WTC11 (cell line): ENCODE data around the gene C19orf85. TPM values are rescaled to one million over a fixed set of nuclear protein-coding genes. Genes with fewer than 3 reads are reported as not detected.

Source experiments
- ATAC-seq: fragments of 200-7000 bp; cut with Tn5 transposase; 2 replicates; pipeline ENCODE4 v1.10.0; 2021; ENCODE audit warnings: mild to moderate bottlenecking, moderate library complexity
- CTCF ChIA-PET: fragments of 300-600 bp; sonication (Branson Sonifier 250); formaldehyde crosslinking; loops from one replicate; lab custom pipeline; 2021; ENCODE audit warnings: antibody characterized with exemption; lab: Charles Lee
- POLR2A ChIA-PET: fragments of 350-600 bp; sonication (Branson Sonifier 250); formaldehyde crosslinking; loops from one replicate; lab custom pipeline; 2021; ENCODE audit warnings: antibody characterized with exemption; lab: Charles Lee
- DNase-seq: peaks from one replicate; pipeline ENCODE4 v3.0.0; 2021; ENCODE audit warnings: low spot score
- H3K27ac Mint-ChIP-seq: 2 replicates; pipeline ENCODE4 v1.8.0; 2021; ENCODE audit warnings: mixed read lengths
- H3K27me3 Mint-ChIP-seq: 2 replicates; pipeline ENCODE4 v1.8.0; 2021; ENCODE audit warnings: low read depth, mild to moderate bottlenecking, moderate library complexity, mixed read lengths
- H3K36me3 Mint-ChIP-seq: 2 replicates; pipeline ENCODE4 v1.8.0; 2021; ENCODE audit warnings: mixed read lengths
- H3K4me1 Mint-ChIP-seq: 2 replicates; pipeline ENCODE4 v1.8.0; 2022; ENCODE audit warnings: mixed read lengths
- H3K4me3 Mint-ChIP-seq: 2 replicates; pipeline ENCODE4 v1.8.0; 2021; ENCODE audit warnings: mild to moderate bottlenecking, moderate library complexity, mixed read lengths
- H3K9me3 Mint-ChIP-seq: 2 replicates; pipeline ENCODE4 v1.8.0; 2021; ENCODE audit warnings: mixed read lengths
- ATF1 ChIP-seq: sonication (generic); formaldehyde crosslinking; IDR thresholded peaks from 2 replicates; pipeline ENCODE4 v1.8.1; 2023; ENCODE audit warnings: mild to moderate bottlenecking, moderate library complexity, missing genetic modification reagents
- CREB1 ChIP-seq: sonication (generic); formaldehyde crosslinking; IDR thresholded peaks from 2 replicates; pipeline ENCODE4 v1.8.0; 2023; ENCODE audit warnings: mild to moderate bottlenecking, missing genetic modification reagents
- EMX1 ChIP-seq: fragments of 250-450 bp; sonication (Bioruptor Pico); IDR thresholded peaks from 2 replicates; pipeline ENCODE4 v1.8.0; 2021; ENCODE audit warnings: mild to moderate bottlenecking
- FOXJ3 ChIP-seq: sonication (generic); formaldehyde crosslinking; IDR thresholded peaks from 2 replicates; pipeline ENCODE4 v1.9.0; 2021; ENCODE audit warnings: missing genetic modification reagents, mild to moderate bottlenecking, borderline replicate concordance
- FOXK1 ChIP-seq: sonication (generic); formaldehyde crosslinking; IDR thresholded peaks from 2 replicates; pipeline ENCODE4 v1.8.0; 2022; ENCODE audit warnings: mild to moderate bottlenecking, moderate library complexity, missing genetic modification reagents
- HMGA2 ChIP-seq: fragments of 250-450 bp; sonication (Bioruptor Pico); IDR thresholded peaks from 2 replicates; pipeline ENCODE4 v1.4.0; 2021; ENCODE audit warnings: mild to moderate bottlenecking, moderate library complexity
- NR3C1 ChIP-seq: sonication (generic); formaldehyde crosslinking; conservative IDR thresholded peaks from 2 replicates; pipeline ENCODE4 v1.8.1; 2023; ENCODE audit warnings: low read depth, mild to moderate bottlenecking, missing genetic modification reagents
- PRRX2 ChIP-seq: fragments of 250-450 bp; sonication (Bioruptor Pico); IDR thresholded peaks from 2 replicates; pipeline ENCODE4 v1.8.0; 2021; ENCODE audit warnings: mild to moderate bottlenecking
- RORB ChIP-seq: fragments of 250-450 bp; sonication (Bioruptor Pico); IDR thresholded peaks from 2 replicates; pipeline ENCODE4 v1.9.0; 2021; ENCODE audit warnings: mild to moderate bottlenecking
- SMAD4 ChIP-seq: sonication (generic); formaldehyde crosslinking; IDR thresholded peaks from 2 replicates; pipeline ENCODE4 v1.8.0; 2022; ENCODE audit warnings: mild to moderate bottlenecking, missing genetic modification reagents
- ZBTB21 ChIP-seq: sonication (generic); formaldehyde crosslinking; IDR thresholded peaks from 2 replicates; pipeline ENCODE4 v1.8.1; 2023; ENCODE audit warnings: mild to moderate bottlenecking, missing genetic modification reagents, borderline replicate concordance
- ZNF121 ChIP-seq: sonication (generic); formaldehyde crosslinking; IDR thresholded peaks from 2 replicates; pipeline ENCODE4 v1.8.0; 2023; ENCODE audit warnings: missing genetic modification reagents
- ZNF232 ChIP-seq: sonication (generic); formaldehyde crosslinking; IDR thresholded peaks from 2 replicates; pipeline ENCODE4 v1.8.0; 2022; ENCODE audit warnings: mild to moderate bottlenecking, missing genetic modification reagents
- total RNA-seq: library from RNA; stranded (reverse); gene quantifications from 3 replicates; pipeline ENCODE4 v1.2.3, GENCODE V29; 2021
- TF ChIP-seq, protein P1 (sequence below): sonication (generic); formaldehyde crosslinking; IDR thresholded peaks from 2 replicates; pipeline ENCODE4 v1.8.1; 2023; ENCODE audit warnings: mild to moderate bottlenecking, missing genetic modification reagents
- TF ChIP-seq, protein P2 (sequence below): fragments of 250-450 bp; sonication (Bioruptor Pico); IDR thresholded peaks from 2 replicates; pipeline ENCODE4 v1.9.0; 2021; ENCODE audit warnings: mild to moderate bottlenecking
- TF ChIP-seq, protein P3 (sequence below): sonication (generic); formaldehyde crosslinking; IDR thresholded peaks from 2 replicates; pipeline ENCODE4 v1.8.0; 2023; ENCODE audit warnings: missing genetic modification reagents
- TF ChIP-seq, protein P4 (sequence below): sonication (generic); formaldehyde crosslinking; IDR thresholded peaks from 2 replicates; pipeline ENCODE4 v1.8.1; 2023; ENCODE audit warnings: mild to moderate bottlenecking, missing genetic modification reagents, moderate library complexity
- TF ChIP-seq, protein P5 (sequence below): sonication (generic); formaldehyde crosslinking; IDR thresholded peaks from 2 replicates; pipeline ENCODE4 v1.8.0; 2022; ENCODE audit warnings: mild to moderate bottlenecking, missing genetic modification reagents
- TF ChIP-seq, protein P6 (sequence below): sonication (generic); formaldehyde crosslinking; IDR thresholded peaks from 2 replicates; pipeline ENCODE4 v1.8.1; 2023; ENCODE audit warnings: mild to moderate bottlenecking, moderate library complexity, missing genetic modification reagents

The C19orf85 gene
- total RNA-seq, 1 experiment from 2014 or later = 2.2 TPM

DNA sequence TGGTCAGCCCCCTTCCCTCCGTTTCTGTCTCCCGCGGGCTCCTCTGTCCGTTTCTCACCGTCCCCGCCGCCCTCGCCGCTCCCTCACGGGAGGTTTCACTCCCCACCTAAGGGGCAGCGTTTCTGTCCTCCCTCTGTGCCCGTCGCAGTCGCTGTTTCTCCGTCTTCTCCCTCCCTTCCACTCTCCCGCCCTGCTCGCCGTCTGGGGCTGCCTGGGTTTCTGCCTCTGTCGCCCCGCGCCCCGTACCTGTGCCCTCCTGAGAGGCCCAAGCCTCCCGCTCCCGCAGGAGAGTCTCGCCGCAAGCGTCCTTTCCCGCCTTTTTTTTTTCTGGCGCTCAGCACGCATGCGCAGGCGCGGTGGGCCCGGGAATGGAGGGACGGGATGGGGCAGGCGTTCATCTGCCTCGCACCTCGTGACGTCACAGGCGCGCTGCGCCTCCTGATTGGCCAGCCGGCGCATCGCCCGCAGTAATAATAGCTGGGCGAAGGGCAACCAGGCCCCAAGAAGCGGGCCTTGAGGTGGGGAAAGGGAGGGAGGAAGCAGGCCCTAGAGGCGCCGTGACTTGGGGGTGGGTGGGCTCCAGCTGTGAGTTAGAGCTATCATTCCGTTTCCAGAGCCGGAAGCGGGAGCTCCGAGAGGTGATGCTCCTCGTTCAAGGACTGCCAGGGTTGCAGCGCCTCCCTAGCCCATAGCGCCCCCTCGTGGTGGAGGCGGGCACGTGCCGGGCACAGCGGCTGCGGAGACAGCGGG, 39.1 kb upstream of the C19orf85 start (continued):
- TF ChIP-seq ZNF121 = peak; percentile 71
- peak; percentile 99 for TF ChIP-seq CREB1 (CRISPR knock-in tag)
- TF ChIP-seq, protein P1, sequence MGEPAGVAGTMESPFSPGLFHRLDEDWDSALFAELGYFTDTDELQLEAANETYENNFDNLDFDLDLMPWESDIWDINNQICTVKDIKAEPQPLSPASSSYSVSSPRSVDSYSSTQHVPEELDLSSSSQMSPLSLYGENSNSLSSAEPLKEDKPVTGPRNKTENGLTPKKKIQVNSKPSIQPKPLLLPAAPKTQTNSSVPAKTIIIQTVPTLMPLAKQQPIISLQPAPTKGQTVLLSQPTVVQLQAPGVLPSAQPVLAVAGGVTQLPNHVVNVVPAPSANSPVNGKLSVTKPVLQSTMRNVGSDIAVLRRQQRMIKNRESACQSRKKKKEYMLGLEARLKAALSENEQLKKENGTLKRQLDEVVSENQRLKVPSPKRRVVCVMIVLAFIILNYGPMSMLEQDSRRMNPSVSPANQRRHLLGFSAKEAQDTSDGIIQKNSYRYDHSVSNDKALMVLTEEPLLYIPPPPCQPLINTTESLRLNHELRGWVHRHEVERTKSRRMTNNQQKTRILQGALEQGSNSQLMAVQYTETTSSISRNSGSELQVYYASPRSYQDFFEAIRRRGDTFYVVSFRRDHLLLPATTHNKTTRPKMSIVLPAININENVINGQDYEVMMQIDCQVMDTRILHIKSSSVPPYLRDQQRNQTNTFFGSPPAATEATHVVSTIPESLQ (CRISPR knock-in tag) = peak; percentile 86; the same call in 1 of the 2 replicates
- TF ChIP-seq, protein P2, sequence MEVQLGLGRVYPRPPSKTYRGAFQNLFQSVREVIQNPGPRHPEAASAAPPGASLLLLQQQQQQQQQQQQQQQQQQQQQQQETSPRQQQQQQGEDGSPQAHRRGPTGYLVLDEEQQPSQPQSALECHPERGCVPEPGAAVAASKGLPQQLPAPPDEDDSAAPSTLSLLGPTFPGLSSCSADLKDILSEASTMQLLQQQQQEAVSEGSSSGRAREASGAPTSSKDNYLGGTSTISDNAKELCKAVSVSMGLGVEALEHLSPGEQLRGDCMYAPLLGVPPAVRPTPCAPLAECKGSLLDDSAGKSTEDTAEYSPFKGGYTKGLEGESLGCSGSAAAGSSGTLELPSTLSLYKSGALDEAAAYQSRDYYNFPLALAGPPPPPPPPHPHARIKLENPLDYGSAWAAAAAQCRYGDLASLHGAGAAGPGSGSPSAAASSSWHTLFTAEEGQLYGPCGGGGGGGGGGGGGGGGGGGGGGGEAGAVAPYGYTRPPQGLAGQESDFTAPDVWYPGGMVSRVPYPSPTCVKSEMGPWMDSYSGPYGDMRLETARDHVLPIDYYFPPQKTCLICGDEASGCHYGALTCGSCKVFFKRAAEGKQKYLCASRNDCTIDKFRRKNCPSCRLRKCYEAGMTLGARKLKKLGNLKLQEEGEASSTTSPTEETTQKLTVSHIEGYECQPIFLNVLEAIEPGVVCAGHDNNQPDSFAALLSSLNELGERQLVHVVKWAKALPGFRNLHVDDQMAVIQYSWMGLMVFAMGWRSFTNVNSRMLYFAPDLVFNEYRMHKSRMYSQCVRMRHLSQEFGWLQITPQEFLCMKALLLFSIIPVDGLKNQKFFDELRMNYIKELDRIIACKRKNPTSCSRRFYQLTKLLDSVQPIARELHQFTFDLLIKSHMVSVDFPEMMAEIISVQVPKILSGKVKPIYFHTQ (CRISPR knock-in tag) = no peak
- no peak for TF ChIP-seq EMX1
- peak; percentile 99 for TF ChIP-seq FOXK1 (CRISPR knock-in tag)
- TF ChIP-seq, protein P3, sequence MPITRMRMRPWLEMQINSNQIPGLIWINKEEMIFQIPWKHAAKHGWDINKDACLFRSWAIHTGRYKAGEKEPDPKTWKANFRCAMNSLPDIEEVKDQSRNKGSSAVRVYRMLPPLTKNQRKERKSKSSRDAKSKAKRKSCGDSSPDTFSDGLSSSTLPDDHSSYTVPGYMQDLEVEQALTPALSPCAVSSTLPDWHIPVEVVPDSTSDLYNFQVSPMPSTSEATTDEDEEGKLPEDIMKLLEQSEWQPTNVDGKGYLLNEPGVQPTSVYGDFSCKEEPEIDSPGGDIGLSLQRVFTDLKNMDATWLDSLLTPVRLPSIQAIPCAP (CRISPR knock-in tag) = peak; percentile 99
- TF ChIP-seq, protein P4, sequence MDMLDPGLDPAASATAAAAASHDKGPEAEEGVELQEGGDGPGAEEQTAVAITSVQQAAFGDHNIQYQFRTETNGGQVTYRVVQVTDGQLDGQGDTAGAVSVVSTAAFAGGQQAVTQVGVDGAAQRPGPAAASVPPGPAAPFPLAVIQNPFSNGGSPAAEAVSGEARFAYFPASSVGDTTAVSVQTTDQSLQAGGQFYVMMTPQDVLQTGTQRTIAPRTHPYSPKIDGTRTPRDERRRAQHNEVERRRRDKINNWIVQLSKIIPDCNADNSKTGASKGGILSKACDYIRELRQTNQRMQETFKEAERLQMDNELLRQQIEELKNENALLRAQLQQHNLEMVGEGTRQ (CRISPR knock-in tag) = peak; percentile 81
- TF ChIP-seq ATF1 (CRISPR knock-in tag) = peak; percentile 97
- TF ChIP-seq, protein P5, sequence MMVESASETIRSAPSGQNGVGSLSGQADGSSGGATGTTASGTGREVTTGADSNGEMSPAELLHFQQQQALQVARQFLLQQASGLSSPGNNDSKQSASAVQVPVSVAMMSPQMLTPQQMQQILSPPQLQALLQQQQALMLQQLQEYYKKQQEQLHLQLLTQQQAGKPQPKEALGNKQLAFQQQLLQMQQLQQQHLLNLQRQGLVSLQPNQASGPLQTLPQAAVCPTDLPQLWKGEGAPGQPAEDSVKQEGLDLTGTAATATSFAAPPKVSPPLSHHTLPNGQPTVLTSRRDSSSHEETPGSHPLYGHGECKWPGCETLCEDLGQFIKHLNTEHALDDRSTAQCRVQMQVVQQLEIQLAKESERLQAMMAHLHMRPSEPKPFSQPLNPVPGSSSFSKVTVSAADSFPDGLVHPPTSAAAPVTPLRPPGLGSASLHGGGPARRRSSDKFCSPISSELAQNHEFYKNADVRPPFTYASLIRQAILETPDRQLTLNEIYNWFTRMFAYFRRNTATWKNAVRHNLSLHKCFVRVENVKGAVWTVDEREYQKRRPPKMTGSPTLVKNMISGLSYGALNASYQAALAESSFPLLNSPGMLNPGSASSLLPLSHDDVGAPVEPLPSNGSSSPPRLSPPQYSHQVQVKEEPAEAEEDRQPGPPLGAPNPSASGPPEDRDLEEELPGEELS = peak; percentile 99
- peak; percentile 98 for TF ChIP-seq NR3C1 (CRISPR knock-in tag)
- TF ChIP-seq RORB (CRISPR knock-in tag) = no peak
- no peak for TF ChIP-seq HMGA2 (CRISPR knock-in tag)
- TF ChIP-seq, protein P6, sequence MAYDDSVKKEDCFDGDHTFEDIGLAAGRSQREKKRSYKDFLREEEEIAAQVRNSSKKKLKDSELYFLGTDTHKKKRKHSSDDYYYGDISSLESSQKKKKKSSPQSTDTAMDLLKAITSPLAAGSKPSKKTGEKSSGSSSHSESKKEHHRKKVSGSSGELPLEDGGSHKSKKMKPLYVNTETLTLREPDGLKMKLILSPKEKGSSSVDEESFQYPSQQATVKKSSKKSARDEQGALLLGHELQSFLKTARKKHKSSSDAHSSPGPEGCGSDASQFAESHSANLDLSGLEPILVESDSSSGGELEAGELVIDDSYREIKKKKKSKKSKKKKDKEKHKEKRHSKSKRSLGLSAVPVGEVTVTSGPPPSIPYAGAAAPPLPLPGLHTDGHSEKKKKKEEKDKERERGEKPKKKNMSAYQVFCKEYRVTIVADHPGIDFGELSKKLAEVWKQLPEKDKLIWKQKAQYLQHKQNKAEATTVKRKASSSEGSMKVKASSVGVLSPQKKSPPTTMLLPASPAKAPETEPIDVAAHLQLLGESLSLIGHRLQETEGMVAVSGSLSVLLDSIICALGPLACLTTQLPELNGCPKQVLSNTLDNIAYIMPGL (CRISPR knock-in tag) = peak; percentile 77; the same call in 1 of the 2 replicates

DNA sequence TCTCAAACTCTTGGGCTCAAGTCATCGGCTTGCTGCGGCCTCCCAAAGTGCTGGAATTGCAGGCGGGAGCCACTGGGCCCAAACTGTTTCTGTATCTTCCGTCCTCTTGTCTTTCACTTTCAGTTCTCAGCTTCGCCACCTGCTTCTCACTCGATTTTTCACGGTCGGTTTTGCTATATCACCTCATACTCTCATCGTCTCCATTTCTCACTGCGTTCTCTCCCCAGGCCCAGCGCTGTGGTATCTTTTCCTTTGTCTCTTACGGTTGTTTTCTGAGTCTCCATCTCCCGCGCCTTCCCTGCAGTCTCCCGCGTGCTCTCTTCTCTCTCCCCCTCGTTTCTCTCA, 38.6 kb upstream of the C19orf85 start:
- DNase-seq (no peak), ATAC-seq (no peak)
- ChIA-PET POLR2A (no interaction called here), CTCF (interaction anchor here (0.7 to 2.9 kb wide), 20 partner anchors 15 to 362 kb away, joined by 3 to 96 read pairs (median 10); partner anchors contain the start of genes DNAAF3, FIZ1, ISOC2 and NAT14)
- peaks cover 19% of the 10 kb centered on the region for H3K9me3 Mint-ChIP-seq
- peaks cover 7% of the 10 kb centered on the region for H3K36me3 Mint-ChIP-seq
- no peaks in the 10 kb centered on the region for H3K4me1 Mint-ChIP-seq
- no peak overlapping the region for H3K27ac Mint-ChIP-seq
- peaks cover 88% of the 10 kb centered on the region for H3K27me3 Mint-ChIP-seq
- H3K4me3 Mint-ChIP-seq = no peak overlapping the region
- TF ChIP-seq ZNF232 = no peak
- TF ChIP-seq, protein P5 = no peak
- no peak for TF ChIP-seq ZBTB21 (CRISPR knock-in tag)
- TF ChIP-seq PRRX2 = no peak
- TF ChIP-seq SMAD4 (CRISPR knock-in tag) = no peak
- TF ChIP-seq EMX1 = no peak
- no peak for TF ChIP-seq ZNF121
- no peak for TF ChIP-seq FOXJ3 (CRISPR knock-in tag)
